HepG2 (cell line): ENCODE measurements around the gene LIFR. TPM values are rescaled to one million over a fixed set of nuclear protein-coding genes. Genes with fewer than 3 reads are reported as not detected.
A peak's percentile ranks its signal among the peaks of the same experiment; 100 is the strongest.

ENCODE experiments used
- ATAC-seq: fragments of 200-7000 bp; cut with Tn5 transposase; 3 replicates; pipeline ENCODE4 v1.9.1; 2020; ENCODE audit warnings: mild to moderate bottlenecking, moderate library complexity
- BruUV-seq: library from RNA; stranded (reverse); fragments of 400-500 nt; replicated peaks from 2 replicates; lab custom pipeline; 2021; lab: Mats Ljungman, UMichigan
- CTCF ChIA-PET: fragments of 300-600 bp; formaldehyde crosslinking; extraction: SDS; loops from one replicate; lab custom pipeline; 2021; ENCODE audit warnings: low total read pairs, inconsistent platforms, low intra/inter-chr PET ratio; lab: Yijun Ruan, JAX
- POLR2A ChIA-PET: fragments of 350-600 bp; sonication (Branson Sonifier 250); formaldehyde crosslinking; loops from one replicate; lab custom pipeline; 2020; ENCODE audit warnings: antibody characterized with exemption, inconsistent platforms; lab: Yijun Ruan, JAX
- DNase-seq: peaks from one replicate; pipeline ENCODE4 v3.0.0-alpha.2; 2015; ENCODE audit warnings: low spot score
- FAIRE-seq: peaks from 3 replicates; lab custom pipeline; 2011; peaks lifted over from hg19 to GRCh38; lab: Jason Lieb, UNC
- H2AFZ ChIP-seq: one replicate; pipeline ENCODE4 v1.6.1; 2011; ENCODE audit warnings: low read length, inconsistent platforms
- H3K27ac ChIP-seq: fragments of 300-600 bp; 3 replicates; pipeline ENCODE4 v1.8.0; 2011; ENCODE audit warnings: mixed run types, mild to moderate bottlenecking, mixed read lengths, low read length, inconsistent platforms; ENCODE audit not compliant: insufficient read depth; ENCODE audit errors: extremely low read length
- H3K27me3 ChIP-seq, 2 experiments: fragments of 200-600 bp in 1 of 2; 2 replicates in 1 of 2; 3 replicates in 1 of 2; pipeline versions ENCODE4 v1.6.0 to v1.8.0; 2011; ENCODE audit warnings: low read length in 2 of 2, mild to moderate bottlenecking in 2 of 2, moderate library complexity in 2 of 2, inconsistent platforms in 1 of 2; ENCODE audit not compliant: insufficient read depth in 2 of 2, control insufficient read depth in 1 of 2
- H3K36me3 ChIP-seq, 2 experiments: fragments of 200-600 bp in 1 of 2; replicated peaks in 1 of 2; 2 replicates in 1 of 2; 3 replicates in 1 of 2; pipeline versions ENCODE4 v1.5.1 to v1.8.0; 2011; ENCODE audit warnings: low read length in 2 of 2, inconsistent platforms in 1 of 2; ENCODE audit not compliant: insufficient read depth in 2 of 2, control insufficient read depth in 1 of 2
- H3K4me1 ChIP-seq: 2 replicates; pipeline ENCODE4 v1.5.1; 2012; ENCODE audit warnings: low read length, inconsistent platforms; ENCODE audit not compliant: insufficient read depth
- H3K4me2 ChIP-seq: 2 replicates; pipeline ENCODE4 v1.6.0; 2011; ENCODE audit warnings: low read depth, low read length, inconsistent platforms
- H3K4me3 ChIP-seq, 3 experiments: fragments of 200-600 bp in 1 of 3; sonication (generic), shearing (Covaris generic) in 1 of 3; replicated peaks in 1 of 3; 2 replicates each; pipeline ENCODE4 v1.5.1; 2011 to 2016; ENCODE audit warnings: low read length in 3 of 3, inconsistent platforms in 2 of 3, low read depth in 2 of 3, mild to moderate bottlenecking in 2 of 3, control low read depth in 1 of 3, mixed read lengths in 1 of 3; ENCODE audit not compliant: insufficient read depth in 1 of 3
- H3K79me2 ChIP-seq: one replicate; pipeline ENCODE4 v1.6.1; 2011; ENCODE audit warnings: low read length, inconsistent platforms; ENCODE audit not compliant: insufficient read depth
- H3K9ac ChIP-seq: 2 replicates; pipeline ENCODE4 v1.6.0; 2011; ENCODE audit warnings: mild to moderate bottlenecking, low read depth, low read length, inconsistent platforms; ENCODE audit not compliant: insufficient read depth
- H3K9me3 ChIP-seq: 2 replicates; pipeline ENCODE4 v1.5.1; 2012; ENCODE audit warnings: mild to moderate bottlenecking, low read length
- H4K20me1 ChIP-seq: 2 replicates; pipeline ENCODE4 v1.6.0; 2011; ENCODE audit warnings: inconsistent platforms, mild to moderate bottlenecking, low read length, moderate library complexity; ENCODE audit not compliant: insufficient read depth
- AHR ChIP-seq: IDR thresholded peaks from 2 replicates; pipeline ENCODE4 v1.6.1; 2018; ENCODE audit warnings: missing genetic modification reagents, missing compliant biosample characterization
- FOSL2 ChIP-seq: sonication (generic); formaldehyde crosslinking; IDR thresholded peaks from 2 replicates; pipeline ENCODE4 v1.4.0; 2020; ENCODE audit warnings: missing genetic modification reagents
- HOXA9 ChIP-seq: sonication (generic); formaldehyde crosslinking; IDR thresholded peaks from 2 replicates; pipeline ENCODE4 v1.8.1; 2022; ENCODE audit warnings: missing genetic modification reagents, mild to moderate bottlenecking, moderate library complexity, borderline replicate concordance
- MTA3 ChIP-seq: sonication (generic); formaldehyde crosslinking; IDR thresholded peaks from 2 replicates; pipeline ENCODE4 v1.4.0; 2020; ENCODE audit warnings: missing genetic modification reagents
- SRSF9 ChIP-seq: fragments of 200-400 bp; formaldehyde crosslinking; IDR thresholded peaks from 2 replicates; pipeline ENCODE4 v1.6.1; 2018; ENCODE audit warnings: borderline replicate concordance, mild to moderate bottlenecking, low read depth, low read length; ENCODE audit not compliant: insufficient read depth, poor library complexity, severe bottlenecking
- TBL1XR1 ChIP-seq: fragments of 150-350 bp; IDR thresholded peaks from 2 replicates; pipeline ENCODE4 v1.6.1; 2014; ENCODE audit warnings: borderline replicate concordance, low read length; ENCODE audit not compliant: partially characterized antibody
- ZBTB8A ChIP-seq: sonication (generic); formaldehyde crosslinking; IDR thresholded peaks from 2 replicates; pipeline ENCODE4 v1.4.0; 2020; ENCODE audit warnings: mild to moderate bottlenecking, low read depth, missing genetic modification reagents, borderline replicate concordance
- ZFP82 ChIP-seq: sonication (generic); formaldehyde crosslinking; IDR thresholded peaks from 2 replicates; pipeline ENCODE4 v1.5.1; 2020; ENCODE audit warnings: mild to moderate bottlenecking, missing genetic modification reagents, borderline replicate concordance
- ZNF547 ChIP-seq: sonication (generic); formaldehyde crosslinking; IDR thresholded peaks from 2 replicates; pipeline ENCODE4 v1.5.1; 2020; ENCODE audit warnings: mild to moderate bottlenecking, missing genetic modification reagents
- WGBS: methylation state at CpG from one replicate; pipeline ENCODE4 v1.1.6; 2017; ENCODE audit warnings: low lambda C conversion rate; 5-methylcytosine and 5-hydroxymethylcytosine counted together
- in situ Hi-C: cut with HindIII; loops from 2 replicates; pipeline ENCODE4 v1.10.0; 2017; ENCODE audit warnings: low pct_unique_long_range_greater_than_20kb; ENCODE audit not compliant: extremely low pct_ligation_motif_present
- intact Hi-C: fragments of 100-400 bp; cut with micrococcal nuclease; formaldehyde crosslinking; loops from one replicate; pipeline ENCODE4 v1.10.0; 2022; ENCODE audit not compliant: unreplicated experiment
- polyA plus RNA-seq, 8 experiments: library from polyadenylated mRNA; depleted of rRNA in 3 of 8; stranded (reverse) in 7 of 8; unstranded in 1 of 8; fragments of >200 nt; fragmentation: Illumina TruSeq in 4 of 8; extraction: Trizol in 4 of 8; gene quantifications; 2 replicates each; pipeline versions ENCODE4 v1.2.1 to v1.2.3, GENCODE V29; 2011 to 2016; ENCODE audit warnings: low read depth in 4 of 8, missing spikeins in 1 of 8, mixed read lengths in 1 of 8; ENCODE audit not compliant: insufficient read depth in 1 of 8
- total RNA-seq, 5 experiments: library from RNA; depleted of rRNA; stranded (reverse); fragments of >200 nt; fragmentation: Illumina TruSeq; extraction: Trizol; gene quantifications; 2 replicates each; pipeline ENCODE4 v1.2.3, GENCODE V29; 2016; ENCODE audit warnings: low read depth in 1 of 5
- TF ChIP-seq, protein P1 (sequence below): sonication (generic); formaldehyde crosslinking; IDR thresholded peaks from 2 replicates; pipeline ENCODE4 v1.4.0; 2020; ENCODE audit warnings: mild to moderate bottlenecking, missing genetic modification reagents
- TF ChIP-seq, protein P2 (sequence below): sonication (generic); formaldehyde crosslinking; IDR thresholded peaks from 2 replicates; pipeline ENCODE4 v1.9.0; 2021; ENCODE audit warnings: missing genetic modification reagents, borderline replicate concordance

LIFR gene
- total and polyA plus RNA-seq, 2 of the 13 experiments (the other 11 are each of a cell fraction or from before 2014, with no cell fraction given), result 6.3 to 25.2 TPM

GRCh38 chr5:38598994-38599617, 42.7 kb upstream of the LIFR start:
- H2AFZ ChIP-seq, result no peak overlapping the region
- no peaks in the 10 kb centered on the region for H3K79me2 ChIP-seq
- intact Hi-C loops, result no loop called here
- no peak overlapping the region for H3K27ac ChIP-seq
- ChIA-PET CTCF (no interaction called here), POLR2A (interaction anchor here (1.4 kb wide), 1 partner anchor 66 kb away, joined by 3 read pairs; no protein-coding TSS in a partner anchor)
- no peaks in the 10 kb centered on the region for H3K9me3 ChIP-seq
- peaks cover 12% of the 10 kb centered on the region; the same call in 1 of the 2 replicates for H3K4me1 ChIP-seq
- DNase-seq (peak; percentile 16), FAIRE-seq (no peak), ATAC-seq (no peak)
- no peak overlapping the region for H3K4me2 ChIP-seq
- H3K27me3 ChIP-seq, result no peaks in the 10 kb centered on the region; a peak in 1 of 5 replicates
- no peak overlapping the region for H3K9ac ChIP-seq
- H3K4me3 ChIP-seq, result no peak overlapping the region
- 39% methylated on average over 2 of the region's 2 CpGs for WGBS
- no peaks in the 10 kb centered on the region for H4K20me1 ChIP-seq
- TF ChIP-seq FOSL2 (0 out of 2 replicates have a peak, but pooled peaks have one; percentile 8), ZBTB8A (no peak), MTA3 (CRISPR knock-in tag) (no peak)
- TF ChIP-seq, protein P1, sequence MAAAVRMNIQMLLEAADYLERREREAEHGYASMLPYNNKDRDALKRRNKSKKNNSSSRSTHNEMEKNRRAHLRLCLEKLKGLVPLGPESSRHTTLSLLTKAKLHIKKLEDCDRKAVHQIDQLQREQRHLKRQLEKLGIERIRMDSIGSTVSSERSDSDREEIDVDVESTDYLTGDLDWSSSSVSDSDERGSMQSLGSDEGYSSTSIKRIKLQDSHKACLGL (CRISPR knock-in tag), result no peak
- TF ChIP-seq, all 625 proteins: peak for 1
- BruUV-seq, result no TSS peak
- H3K36me3 ChIP-seq, result no peaks in the 10 kb centered on the region
- in situ Hi-C loops, result no loop called here

DNA sequence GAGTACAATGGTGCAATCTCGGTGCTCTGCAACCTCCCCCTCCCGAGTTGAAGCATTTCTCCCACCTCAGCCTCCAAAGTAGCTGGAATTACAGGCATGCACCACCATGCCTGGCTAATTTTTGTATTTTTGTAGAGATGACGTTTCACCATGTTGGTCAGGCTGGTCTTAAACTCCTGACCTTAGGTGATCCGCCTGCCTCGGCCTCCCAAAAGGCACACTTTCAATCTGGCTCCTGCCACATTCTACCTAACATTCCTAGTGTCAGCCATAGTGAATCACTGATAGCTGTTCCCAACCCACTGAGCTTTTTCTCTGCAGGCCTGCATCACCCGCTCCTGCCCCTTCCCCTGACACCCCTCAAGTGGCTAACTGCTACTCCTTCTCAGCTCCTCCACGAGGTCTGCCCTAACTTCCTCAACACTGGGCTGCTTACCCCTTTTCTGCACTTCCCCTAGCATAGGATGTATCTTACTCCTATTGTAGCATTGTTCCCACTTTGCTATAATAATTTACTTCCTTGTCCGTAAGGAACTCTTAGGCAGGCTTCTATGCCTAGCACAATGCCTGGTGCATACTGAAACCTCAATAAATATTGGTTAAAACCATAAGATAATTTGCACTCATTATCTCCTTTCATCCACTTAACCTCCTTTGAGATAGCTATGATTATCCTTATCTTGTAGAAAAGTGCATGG, 42.0 kb upstream of the LIFR start:
- H3K27ac ChIP-seq, result no peak overlapping the region
- in situ Hi-C loops (no loop called here), intact Hi-C loops (no loop called here)
- no peak overlapping the region for H3K9ac ChIP-seq
- peaks cover 12% of the 10 kb centered on the region; the same call in 1 of the 2 replicates for H3K4me1 ChIP-seq
- H3K36me3 ChIP-seq, result no peaks in the 10 kb centered on the region
- no peak for DNase-seq
- no peak for FAIRE-seq
- H2AFZ ChIP-seq, result no peak overlapping the region
- WGBS, result 22% methylated on average over 8 of the region's 8 CpGs
- BruUV-seq, result no TSS peak
- H3K9me3 ChIP-seq, result no peaks in the 10 kb centered on the region
- no peaks in the 10 kb centered on the region; a peak in 1 of 5 replicates for H3K27me3 ChIP-seq
- ChIA-PET CTCF (no interaction called here), POLR2A (interaction anchor here (1.4 kb wide), 1 partner anchor 65 kb away, joined by 3 read pairs; no protein-coding TSS in a partner anchor)
- no peak for ATAC-seq
- H4K20me1 ChIP-seq, result no peaks in the 10 kb centered on the region
- H3K4me3 ChIP-seq, result no peak overlapping the region
- no peaks in the 10 kb centered on the region for H3K79me2 ChIP-seq
- H3K4me2 ChIP-seq, result no peak overlapping the region
- TF ChIP-seq ZNF547 (CRISPR knock-in tag), result no peak
- TF ChIP-seq ZFP82, result no peak
- TF ChIP-seq, protein P2, sequence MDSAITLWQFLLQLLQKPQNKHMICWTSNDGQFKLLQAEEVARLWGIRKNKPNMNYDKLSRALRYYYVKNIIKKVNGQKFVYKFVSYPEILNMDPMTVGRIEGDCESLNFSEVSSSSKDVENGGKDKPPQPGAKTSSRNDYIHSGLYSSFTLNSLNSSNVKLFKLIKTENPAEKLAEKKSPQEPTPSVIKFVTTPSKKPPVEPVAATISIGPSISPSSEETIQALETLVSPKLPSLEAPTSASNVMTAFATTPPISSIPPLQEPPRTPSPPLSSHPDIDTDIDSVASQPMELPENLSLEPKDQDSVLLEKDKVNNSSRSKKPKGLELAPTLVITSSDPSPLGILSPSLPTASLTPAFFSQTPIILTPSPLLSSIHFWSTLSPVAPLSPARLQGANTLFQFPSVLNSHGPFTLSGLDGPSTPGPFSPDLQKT (CRISPR knock-in tag), result no peak
- no peak for TF ChIP-seq TBL1XR1
- no peak for TF ChIP-seq SRSF9
- no peak for TF ChIP-seq AHR (CRISPR knock-in tag)
- TF ChIP-seq HOXA9 (CRISPR knock-in tag), result no peak
